Upper lobe of right lung (tissue), 1 donor: ENCODE data around the gene EXT2. TPM values are rescaled to one million over a fixed set of nuclear protein-coding genes. Genes with fewer than 3 reads are reported as not detected.

Experiments used
- ATAC-seq: fragments of 200-7000 bp; cut with Tn5 transposase; one replicate; pipeline ENCODE4 v1.9.1; 2020; ENCODE audit warnings: mild to moderate bottlenecking, moderate library complexity
- DNase-seq: peaks from one replicate; pipeline ENCODE4 v3.0.0-alpha.2; 2020
- H3K27ac ChIP-seq: fragments of 200-600 bp; one replicate; pipeline ENCODE4 v1.8.0; 2022
- H3K27me3 ChIP-seq: fragments of 200-600 bp; one replicate; pipeline ENCODE4 v1.8.0; 2022; ENCODE audit warnings: mild to moderate bottlenecking
- H3K36me3 ChIP-seq: fragments of 200-600 bp; one replicate; pipeline ENCODE4 v1.8.0; 2022
- H3K4me1 ChIP-seq: fragments of 200-600 bp; one replicate; pipeline ENCODE4 v1.8.0; 2022
- H3K4me3 ChIP-seq: fragments of 200-600 bp; one replicate; pipeline ENCODE4 v1.8.0; 2022; ENCODE audit warnings: mild to moderate bottlenecking
- H3K9me3 ChIP-seq: fragments of 200-600 bp; one replicate; pipeline ENCODE4 v1.8.0; 2022
- intact Hi-C: fragments of 100-400 bp; cut with DNase I; formaldehyde crosslinking; loops from one replicate; pipeline ENCODE4 v1.11.0; 2022
- total RNA-seq: library from RNA; stranded (reverse); fragmentation: NEBNext Ultra II Directional; extraction: Animal tissue kit (Norgen Biotek cat#: 25700); gene quantifications from one replicate; pipeline ENCODE4 v1.2.1, GENCODE V29; 2021
- TF ChIP-seq, protein P1 (sequence below): fragments of 200-600 bp; IDR thresholded peaks from one replicate; pipeline ENCODE4 v1.8.0; 2022; ENCODE audit warnings: antibody characterized with exemption
- donor health status: DM: no; HTN: yes; CAD: no; lungs with severe emphysema.

The EXT2 gene
- total RNA-seq, 1 donor from 2014 or later: 61.2 TPM

DNA sequence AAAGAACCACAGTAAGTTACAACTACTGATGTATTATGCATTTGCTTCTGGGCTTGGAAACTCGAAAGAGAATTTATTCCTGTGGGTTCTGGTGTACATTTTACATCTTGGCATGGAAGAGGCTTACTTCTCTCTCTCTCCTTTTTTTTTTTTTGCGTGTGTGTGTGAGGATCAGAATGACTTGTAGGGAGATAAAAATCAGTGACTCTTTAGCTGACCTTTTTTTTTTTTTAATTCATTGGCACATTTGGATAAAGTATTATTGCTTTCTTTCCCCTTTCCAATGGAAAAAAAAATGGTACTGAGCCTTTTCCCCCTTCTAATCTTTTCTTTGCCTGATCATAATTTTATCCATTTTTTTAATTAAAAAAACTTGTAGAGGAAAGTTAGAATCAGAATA, 43.5 kb downstream of the EXT2 start:
- Histone ChIP-seq H3K4me1 (no peaks in the 10 kb centered on the region), H3K27me3 (no peaks in the 10 kb centered on the region), H3K36me3 (peaks cover 27% of the 10 kb centered on the region), H3K4me3 (no peak overlapping the region), H3K27ac (no peak overlapping the region), H3K9me3 (no peaks in the 10 kb centered on the region)
- no peak for ATAC-seq
- DNase-seq: no peak
- TF ChIP-seq, protein P1, sequence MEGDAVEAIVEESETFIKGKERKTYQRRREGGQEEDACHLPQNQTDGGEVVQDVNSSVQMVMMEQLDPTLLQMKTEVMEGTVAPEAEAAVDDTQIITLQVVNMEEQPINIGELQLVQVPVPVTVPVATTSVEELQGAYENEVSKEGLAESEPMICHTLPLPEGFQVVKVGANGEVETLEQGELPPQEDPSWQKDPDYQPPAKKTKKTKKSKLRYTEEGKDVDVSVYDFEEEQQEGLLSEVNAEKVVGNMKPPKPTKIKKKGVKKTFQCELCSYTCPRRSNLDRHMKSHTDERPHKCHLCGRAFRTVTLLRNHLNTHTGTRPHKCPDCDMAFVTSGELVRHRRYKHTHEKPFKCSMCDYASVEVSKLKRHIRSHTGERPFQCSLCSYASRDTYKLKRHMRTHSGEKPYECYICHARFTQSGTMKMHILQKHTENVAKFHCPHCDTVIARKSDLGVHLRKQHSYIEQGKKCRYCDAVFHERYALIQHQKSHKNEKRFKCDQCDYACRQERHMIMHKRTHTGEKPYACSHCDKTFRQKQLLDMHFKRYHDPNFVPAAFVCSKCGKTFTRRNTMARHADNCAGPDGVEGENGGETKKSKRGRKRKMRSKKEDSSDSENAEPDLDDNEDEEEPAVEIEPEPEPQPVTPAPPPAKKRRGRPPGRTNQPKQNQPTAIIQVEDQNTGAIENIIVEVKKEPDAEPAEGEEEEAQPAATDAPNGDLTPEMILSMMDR: no peak
- intact Hi-C loops: no loop called here

GRCh38 chr11:44139565-44140330, 44.3 kb downstream of the EXT2 start:
- no peak for ATAC-seq
- peaks cover 21% of the 10 kb centered on the region for H3K36me3 ChIP-seq
- no peak overlapping the region for H3K4me3 ChIP-seq
- TF ChIP-seq, protein P1: no peak
- H3K4me1 ChIP-seq: no peaks in the 10 kb centered on the region
- no peak overlapping the region for H3K27ac ChIP-seq
- intact Hi-C loops: no loop called here
- DNase-seq: no peak
- no peaks in the 10 kb centered on the region for H3K27me3 ChIP-seq
- no peaks in the 10 kb centered on the region for H3K9me3 ChIP-seq

DNA sequence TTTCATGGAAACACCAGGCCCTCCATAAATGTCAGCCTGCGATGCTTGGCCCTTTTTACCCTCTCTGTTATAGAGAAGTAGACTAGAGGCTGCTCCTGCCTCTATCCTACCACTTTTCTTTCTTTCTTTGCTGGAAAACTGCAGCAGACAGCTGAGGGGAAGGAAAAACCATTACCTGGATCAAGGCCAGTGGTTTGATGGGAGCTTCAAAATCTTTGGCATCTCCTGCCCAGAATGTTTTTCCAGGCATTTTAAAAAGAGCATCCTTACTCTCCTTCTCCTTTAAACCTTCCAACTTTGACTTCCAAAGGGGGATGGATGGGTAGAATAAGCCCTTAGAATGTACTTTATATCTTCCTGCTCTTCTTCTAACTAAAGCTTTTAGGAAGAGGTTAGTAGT, 44.9 kb downstream of the EXT2 start:
- Histone ChIP-seq H3K4me1 (no peaks in the 10 kb centered on the region), H3K9me3 (no peaks in the 10 kb centered on the region), H3K4me3 (no peak overlapping the region), H3K36me3 (peaks cover 16% of the 10 kb centered on the region), H3K27me3 (no peaks in the 10 kb centered on the region), H3K27ac (no peak overlapping the region)
- intact Hi-C loops: no loop called here
- DNase-seq (no peak), ATAC-seq (no peak)
- TF ChIP-seq, protein P1: no peak

DNA sequence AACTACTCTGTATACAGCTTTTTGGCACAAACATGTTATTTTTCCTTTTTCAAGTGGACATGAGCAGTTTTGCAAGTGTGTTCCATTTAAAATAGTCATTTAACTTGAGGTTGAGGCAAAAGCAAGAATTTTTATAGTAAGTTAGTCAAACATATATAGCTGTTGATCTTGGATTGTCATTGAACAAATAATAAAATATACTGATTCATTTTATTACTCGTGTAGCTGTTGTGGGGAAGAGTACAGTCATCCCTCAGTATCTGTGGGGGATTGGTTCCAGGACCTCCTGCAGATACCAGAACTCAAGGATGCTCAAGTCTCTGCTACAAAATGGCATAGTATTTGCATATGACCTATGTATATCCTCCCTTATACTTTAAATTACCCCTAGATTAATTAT, 45.3 kb downstream of the EXT2 start:
- H3K27me3 ChIP-seq: no peaks in the 10 kb centered on the region

DNA sequence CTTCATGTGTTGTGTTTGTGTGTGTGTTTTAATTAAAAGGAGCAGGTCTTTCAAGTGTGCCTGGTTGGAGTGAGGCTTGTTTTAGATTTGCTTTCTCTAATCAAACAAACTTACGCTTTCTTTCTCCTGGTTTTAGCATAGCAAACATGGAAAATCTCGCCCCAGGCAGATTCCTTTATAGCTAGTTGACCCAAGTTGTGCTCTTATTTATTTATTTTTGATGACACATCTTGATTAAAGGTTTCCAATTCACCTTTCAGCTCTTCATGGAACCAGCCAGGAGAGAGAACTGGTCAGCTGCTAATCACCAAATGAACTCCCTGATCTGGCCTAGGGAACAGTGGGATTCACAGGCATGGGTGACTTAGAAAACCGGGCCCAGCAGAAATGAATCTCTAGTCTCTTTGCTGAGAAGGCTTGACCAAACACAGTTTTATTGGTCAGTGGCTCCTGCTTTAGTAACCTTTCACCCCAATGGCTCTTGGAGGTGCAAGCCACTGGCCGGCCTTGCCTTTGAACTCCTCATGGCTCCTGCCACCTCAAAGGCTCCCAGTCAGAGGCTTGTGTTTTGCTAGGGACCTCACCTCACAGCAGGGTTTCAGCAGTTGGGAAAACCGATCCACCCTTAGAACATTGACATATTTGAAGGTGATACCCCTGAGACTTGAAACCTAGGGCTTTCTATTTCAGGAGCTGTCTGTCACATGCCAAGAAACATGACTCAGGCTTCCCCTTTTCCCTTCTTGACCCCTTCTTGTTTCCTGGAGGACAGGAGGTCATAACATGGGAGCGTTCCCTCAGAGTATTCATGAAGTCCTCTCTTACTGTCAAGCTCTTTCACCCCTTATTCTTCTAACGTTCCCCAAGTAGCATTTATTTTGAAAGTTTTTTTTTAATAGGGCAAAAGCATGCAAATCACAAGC, 48.8 kb downstream of the EXT2 start:
- Histone ChIP-seq H3K9me3 (no peaks in the 10 kb centered on the region), H3K4me3 (no peak overlapping the region), H3K27ac (no peak overlapping the region), H3K36me3 (peaks cover 7% of the 10 kb centered on the region), H3K4me1 (no peaks in the 10 kb centered on the region), H3K27me3 (no peaks in the 10 kb centered on the region)
- DNase-seq: no peak
- TF ChIP-seq, protein P1: no peak
- intact Hi-C loops: no loop called here
- ATAC-seq: peak; percentile 39

More for the DNA sequence above, 45.3 kb downstream of the EXT2 start:
- ATAC-seq: no peak
- Histone ChIP-seq H3K36me3 (peaks cover 14% of the 10 kb centered on the region), H3K9me3 (no peaks in the 10 kb centered on the region), H3K27ac (no peak overlapping the region), H3K4me1 (no peaks in the 10 kb centered on the region), H3K4me3 (no peak overlapping the region)
- TF ChIP-seq, protein P1: no peak
- no peak for DNase-seq
- intact Hi-C loops: no loop called here
